Thymus (tissue), 2 donors: ENCODE data around the gene ZNF691. TPM values are rescaled to one million over a fixed set of nuclear protein-coding genes. Genes with fewer than 3 reads are reported as not detected.

ENCODE experiments used
- polyA plus RNA-seq: library from polyadenylated mRNA; stranded (reverse); fragments of 200-250 nt; gene quantifications from one replicate; pipeline ENCODE4 v1.2.3, GENCODE V29; 2013
- total RNA-seq: library from RNA; stranded (reverse); fragments of 120-200 nt; gene quantifications from one replicate; pipeline ENCODE4 v1.2.4, GENCODE V29; 2013
- donor health status: healthy.

Gene ZNF691
- total and polyA plus RNA-seq, 2 donors: 12.5 to 18.7 TPM

Other genes starting within 250 kb of the ZNF691 start
- gene PPIH, start 188.2 kb upstream of the ZNF691 start, total RNA-seq: 95.2 TPM
- gene PPIH, start 188.2 kb upstream of the ZNF691 start, polyA plus RNA-seq: 49.7 TPM
- 564 TPM for gene YBX1, start 164.2 kb upstream of the ZNF691 start, total RNA-seq
- 497 TPM for gene YBX1, start 164.2 kb upstream of the ZNF691 start, polyA plus RNA-seq
- 2.2 TPM for gene CLDN19, start 106.4 kb upstream of the ZNF691 start, total RNA-seq
- gene CLDN19, start 106.4 kb upstream of the ZNF691 start, polyA plus RNA-seq: 0.62 TPM
- gene P3H1, start 79.6 kb upstream of the ZNF691 start, total RNA-seq: 27.3 TPM
- gene P3H1, start 79.6 kb upstream of the ZNF691 start, polyA plus RNA-seq: 68.1 TPM
- gene C1orf50, start 79.4 kb upstream of the ZNF691 start, total RNA-seq: 4.0 TPM
- 4.0 TPM for gene C1orf50, start 79.4 kb upstream of the ZNF691 start, polyA plus RNA-seq
- gene TMEM269, start 61.6 kb upstream of the ZNF691 start, total RNA-seq: 0.05 TPM
- gene TMEM269, start 61.6 kb upstream of the ZNF691 start, polyA plus RNA-seq: 0.32 TPM
- gene ERMAP, start 29.5 kb upstream of the ZNF691 start, total RNA-seq: 5.7 TPM
- 5.0 TPM for gene ERMAP, start 29.5 kb upstream of the ZNF691 start, polyA plus RNA-seq
- gene SVBP, start 29.2 kb upstream of the ZNF691 start, total RNA-seq: 65.9 TPM
- 65.1 TPM for gene SVBP, start 29.2 kb upstream of the ZNF691 start, polyA plus RNA-seq
- 23.7 TPM for gene SLC2A1, start 112.3 kb downstream of the ZNF691 start, total RNA-seq
- 15.9 TPM for gene SLC2A1, start 112.3 kb downstream of the ZNF691 start, polyA plus RNA-seq